H9 (cell line): ENCODE measurements around the gene ZCCHC10. TPM values are rescaled to one million over a fixed set of nuclear protein-coding genes. Genes with fewer than 3 reads are reported as not detected.

Experiments
- DNase-seq: peaks from one replicate; pipeline ENCODE4 v3.0.0-alpha.2; 2017
- H2AFZ ChIP-seq: one replicate; pipeline ENCODE4 v1.6.1; 2013; ENCODE audit warnings: mild to moderate bottlenecking, low read length, control low read depth, moderate library complexity
- H2AK5ac ChIP-seq: 2 replicates; pipeline ENCODE4 v1.6.1; 2013; ENCODE audit warnings: low read length, control low read depth, mixed read lengths; ENCODE audit not compliant: insufficient read length
- H2BK120ac ChIP-seq: one replicate; pipeline ENCODE4 v1.6.1; 2013; ENCODE audit warnings: low read depth, mild to moderate bottlenecking, low read length, control low read depth, inconsistent platforms; ENCODE audit not compliant: poor library complexity, severe bottlenecking
- H2BK12ac ChIP-seq: 2 replicates; pipeline ENCODE4 v1.6.1; 2013; ENCODE audit warnings: low read length, control low read depth, mixed read lengths, low read depth; ENCODE audit not compliant: insufficient read length
- H2BK15ac ChIP-seq: 2 replicates; pipeline ENCODE4 v1.6.1; 2013; ENCODE audit warnings: low read depth, low read length, control low read depth
- H2BK20ac ChIP-seq: one replicate; pipeline ENCODE4 v1.6.1; 2013; ENCODE audit warnings: low read depth, mild to moderate bottlenecking, low read length, control low read depth, inconsistent platforms; ENCODE audit not compliant: poor library complexity, severe bottlenecking
- H2BK5ac ChIP-seq: 2 replicates; pipeline ENCODE4 v1.6.1; 2013; ENCODE audit warnings: low read length, control low read depth, mixed read lengths; ENCODE audit not compliant: insufficient read length
- H3K14ac ChIP-seq: 2 replicates; pipeline ENCODE4 v1.6.1; 2013; ENCODE audit warnings: low read length, control low read depth; ENCODE audit not compliant: insufficient read depth
- H3K18ac ChIP-seq: 2 replicates; pipeline ENCODE4 v1.6.1; 2013; ENCODE audit warnings: low read depth, mild to moderate bottlenecking, mixed read lengths, low read length, control low read depth; ENCODE audit not compliant: insufficient read length
- H3K23ac ChIP-seq: 2 replicates; pipeline ENCODE4 v1.6.1; 2013; ENCODE audit warnings: low read length, control low read depth, mixed read lengths, low read depth; ENCODE audit not compliant: insufficient read length
- H3K23me2 ChIP-seq: 2 replicates; pipeline ENCODE4 v1.6.1; 2013; ENCODE audit warnings: low read depth, mild to moderate bottlenecking, mixed read lengths, low read length, control low read depth; ENCODE audit not compliant: insufficient read length, poor library complexity, severe bottlenecking
- H3K27ac ChIP-seq: 2 replicates; pipeline ENCODE4 v1.5.1; 2013; ENCODE audit warnings: low read length, control low read depth, mixed read lengths, low read depth; ENCODE audit not compliant: insufficient read length
- H3K27me3 ChIP-seq: 2 replicates; pipeline ENCODE4 v1.6.1; 2013; ENCODE audit warnings: low read length, control low read depth, inconsistent platforms; ENCODE audit not compliant: insufficient read depth
- H3K4ac ChIP-seq: 2 replicates; pipeline ENCODE4 v1.6.1; 2013; ENCODE audit warnings: low read depth, mild to moderate bottlenecking, control low read depth, inconsistent platforms, low read length, moderate library complexity
- H3K4me1 ChIP-seq: 2 replicates; pipeline ENCODE4 v1.6.1; 2013; ENCODE audit warnings: low read length, control low read depth, inconsistent platforms; ENCODE audit not compliant: insufficient read depth
- H3K4me2 ChIP-seq: 2 replicates; pipeline ENCODE4 v1.6.1; 2013; ENCODE audit warnings: low read length, control low read depth, mixed read lengths; ENCODE audit not compliant: insufficient read length, insufficient read depth
- H3K56ac ChIP-seq: 2 replicates; pipeline ENCODE4 v1.6.1; 2013; ENCODE audit warnings: low read depth, mild to moderate bottlenecking, mixed read lengths, low read length, control low read depth; ENCODE audit not compliant: insufficient read length
- H3K79me1 ChIP-seq: 2 replicates; pipeline ENCODE4 v1.6.1; 2013; ENCODE audit warnings: low read depth, mild to moderate bottlenecking, moderate library complexity, low read length, control low read depth, inconsistent platforms; ENCODE audit not compliant: insufficient read depth, poor library complexity, severe bottlenecking
- H3K79me2 ChIP-seq: 2 replicates; pipeline ENCODE4 v1.6.1; 2013; ENCODE audit warnings: low read length, control low read depth, inconsistent platforms; ENCODE audit not compliant: insufficient read depth
- H3K9ac ChIP-seq: 2 replicates; pipeline ENCODE4 v1.6.1; 2013; ENCODE audit warnings: low read length, control low read depth, mixed read lengths; ENCODE audit not compliant: insufficient read length; ENCODE audit errors: extremely low read depth
- H3K9me3 ChIP-seq: one replicate; pipeline ENCODE4 v1.6.1; 2013; ENCODE audit warnings: low read depth, low read length, inconsistent platforms; ENCODE audit not compliant: control insufficient read depth
- H3T11ph ChIP-seq: one replicate; pipeline ENCODE4 v1.6.1; 2013; ENCODE audit warnings: mild to moderate bottlenecking, low read length, control low read depth, inconsistent platforms
- H4K20me1 ChIP-seq: one replicate; pipeline ENCODE4 v1.6.1; 2013; ENCODE audit not compliant: control insufficient read depth, insufficient read length, insufficient read depth
- H4K5ac ChIP-seq: 2 replicates; pipeline ENCODE4 v1.6.1; 2013; ENCODE audit warnings: low read depth, mild to moderate bottlenecking, mixed read lengths, low read length, control low read depth; ENCODE audit not compliant: insufficient read length
- H4K8ac ChIP-seq: replicated peaks from 2 replicates; pipeline ENCODE4 v1.6.1; 2013; ENCODE audit warnings: low read length, control low read depth, mixed read lengths, low read depth; ENCODE audit not compliant: insufficient read length
- H4K91ac ChIP-seq: 2 replicates; pipeline ENCODE4 v1.6.1; 2013; ENCODE audit warnings: low read depth, mild to moderate bottlenecking, moderate library complexity, mixed read lengths, low read length, control low read depth; ENCODE audit not compliant: insufficient read length
- H3K27ac Mint-ChIP-seq, 3 experiments: 2 replicates in 2 of 3; 3 replicates in 1 of 3; pipeline ENCODE4 v1.8.0; 2020 to 2021; ENCODE audit warnings: mixed read lengths in 3 of 3, mild to moderate bottlenecking in 1 of 3, moderate library complexity in 1 of 3
- H3K27me3 Mint-ChIP-seq: 2 replicates; pipeline ENCODE4 v1.8.0; 2021; ENCODE audit warnings: low read depth, mild to moderate bottlenecking, moderate library complexity, mixed read lengths
- H3K36me3 Mint-ChIP-seq, 3 experiments: 2 replicates in 2 of 3; 3 replicates in 1 of 3; pipeline ENCODE4 v1.8.0; 2020 to 2021; ENCODE audit warnings: low read depth in 3 of 3, mixed read lengths in 3 of 3; ENCODE audit not compliant: insufficient read depth in 1 of 3
- H3K4me1 Mint-ChIP-seq, 2 experiments: 2 replicates each; pipeline ENCODE4 v1.8.0; 2020; ENCODE audit warnings: mixed read lengths in 2 of 2
- H3K4me3 Mint-ChIP-seq, 2 experiments: 2 replicates in 1 of 2; 3 replicates in 1 of 2; pipeline ENCODE4 v1.8.0; 2020 to 2021; ENCODE audit warnings: mild to moderate bottlenecking in 2 of 2, mixed read lengths in 2 of 2, moderate library complexity in 1 of 2
- H3K9me3 Mint-ChIP-seq, 2 experiments: 2 replicates in 1 of 2; 3 replicates in 1 of 2; pipeline ENCODE4 v1.8.0; 2020; ENCODE audit warnings: mild to moderate bottlenecking in 2 of 2, mixed read lengths in 2 of 2, moderate library complexity in 1 of 2
- WGBS: extraction: QIAGEN DNeasy Blood & Tissue Kit; methylation state at CpG from one replicate; pipeline ENCODE4 v1.1.7; 2013; ENCODE audit warnings: missing lambda C conversion rate, low lambda C conversion rate, mixed read lengths; ENCODE audit not compliant: insufficient read length; ENCODE audit errors: extremely low coverage; 5-methylcytosine and 5-hydroxymethylcytosine counted together
- total RNA-seq: library from RNA; stranded (reverse); gene quantifications from 2 replicates; pipeline ENCODE4 v1.2.1, GENCODE V29; 2021
- TF ChIP-seq, protein P1 (sequence below): fragments of 200-600 bp; sonication (generic); conservative IDR thresholded peaks from 3 replicates; pipeline ENCODE4 v1.8.0; 2021; ENCODE audit warnings: antibody characterized with exemption, mild to moderate bottlenecking

Gene ZCCHC10
- total RNA-seq, 1 experiment from 2014 or later = 34.0 TPM

DNA sequence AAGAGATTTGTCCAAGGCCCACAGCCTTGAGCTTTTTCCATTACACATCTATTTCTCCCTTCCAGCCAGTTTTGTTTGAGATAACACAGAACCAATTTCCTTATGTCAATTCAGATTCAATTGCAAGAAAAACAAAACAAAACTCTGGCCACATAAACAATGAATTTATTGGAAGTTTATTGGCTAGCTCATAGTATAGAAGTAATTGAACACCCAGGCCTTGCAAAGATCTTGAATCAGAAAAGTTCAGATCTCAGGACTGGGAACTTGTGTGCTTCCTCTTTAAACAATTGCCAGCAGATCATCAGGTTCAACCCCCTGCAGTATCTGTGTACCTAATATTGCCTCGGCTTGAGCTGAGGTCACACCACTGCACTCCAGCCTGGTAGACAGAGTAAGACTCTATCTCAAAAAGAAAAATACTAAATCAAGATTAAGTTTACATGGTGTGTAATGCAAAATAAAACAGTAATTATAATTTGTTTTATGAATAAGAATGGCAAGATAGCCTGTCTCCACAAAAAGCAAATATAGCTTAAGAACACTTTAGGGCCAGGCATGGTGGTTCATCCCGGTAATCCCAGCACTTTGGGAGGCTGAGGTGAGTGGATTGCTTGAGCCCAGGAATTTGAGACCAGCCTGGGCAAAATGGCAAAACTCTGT, 4.1 kb upstream of the ZCCHC10 start:
- Histone ChIP-seq H3T11ph (no peak overlapping the region), H2BK120ac (no peak overlapping the region), H3K79me1 (no peaks in the 10 kb centered on the region), H3K23me2 (no peaks in the 10 kb centered on the region), H2BK15ac (no peak overlapping the region), H3K14ac (no peak overlapping the region), H3K9ac (no peak overlapping the region), H3K27ac (no peak overlapping the region), H4K5ac (no peak overlapping the region), H4K20me1 (no peaks in the 10 kb centered on the region), H2AK5ac (no peak overlapping the region), H2BK12ac (no peak overlapping the region), H3K23ac (no peak overlapping the region), H2AFZ (no peak overlapping the region), H3K4me1 (no peaks in the 10 kb centered on the region), H3K18ac (no peak overlapping the region), H2BK5ac (no peak overlapping the region), H4K91ac (no peak overlapping the region), H3K4me2 (no peak overlapping the region), H4K8ac (no peak overlapping the region), H3K56ac (no peak overlapping the region), H3K4ac (no peak overlapping the region), H3K79me2 (peaks cover 2% of the 10 kb centered on the region; the same call in 1 of the 2 replicates), H3K27me3 (no peaks in the 10 kb centered on the region), H3K9me3 (no peaks in the 10 kb centered on the region), H2BK20ac (no peak overlapping the region)
- Mint-ChIP-seq H3K27me3 (no peaks in the 10 kb centered on the region; the same call in 1 of the 2 replicates), H3K27ac (no peak overlapping the region), H3K4me1 (peaks cover 13% of the 10 kb centered on the region in 2 experiments), H3K9me3 (no peaks in the 10 kb centered on the region), H3K4me3 (no peak overlapping the region), H3K36me3 (no peaks in the 10 kb centered on the region)
- no CpG with 5 or more reads among the region's 2 CpGs for WGBS
- TF ChIP-seq, protein P1, sequence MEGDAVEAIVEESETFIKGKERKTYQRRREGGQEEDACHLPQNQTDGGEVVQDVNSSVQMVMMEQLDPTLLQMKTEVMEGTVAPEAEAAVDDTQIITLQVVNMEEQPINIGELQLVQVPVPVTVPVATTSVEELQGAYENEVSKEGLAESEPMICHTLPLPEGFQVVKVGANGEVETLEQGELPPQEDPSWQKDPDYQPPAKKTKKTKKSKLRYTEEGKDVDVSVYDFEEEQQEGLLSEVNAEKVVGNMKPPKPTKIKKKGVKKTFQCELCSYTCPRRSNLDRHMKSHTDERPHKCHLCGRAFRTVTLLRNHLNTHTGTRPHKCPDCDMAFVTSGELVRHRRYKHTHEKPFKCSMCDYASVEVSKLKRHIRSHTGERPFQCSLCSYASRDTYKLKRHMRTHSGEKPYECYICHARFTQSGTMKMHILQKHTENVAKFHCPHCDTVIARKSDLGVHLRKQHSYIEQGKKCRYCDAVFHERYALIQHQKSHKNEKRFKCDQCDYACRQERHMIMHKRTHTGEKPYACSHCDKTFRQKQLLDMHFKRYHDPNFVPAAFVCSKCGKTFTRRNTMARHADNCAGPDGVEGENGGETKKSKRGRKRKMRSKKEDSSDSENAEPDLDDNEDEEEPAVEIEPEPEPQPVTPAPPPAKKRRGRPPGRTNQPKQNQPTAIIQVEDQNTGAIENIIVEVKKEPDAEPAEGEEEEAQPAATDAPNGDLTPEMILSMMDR = no peak
- DNase-seq = no peak
